ENCODE data around the gene FUT7.
"Not testable (repeated sequence)": the region's sequence is repeated elsewhere in the genome, so short reads cannot be mapped to it uniquely, and the experiment has no call there.

Gene FUT7

GRCh38 chr9:137066096-137066861 lies 34.4 kb upstream of the FUT7 start:
- DNase-seq (ENCODE audit: low read depth) = no peak

GRCh38 chr9:137065336-137065967 lies 33.6 kb upstream of the FUT7 start:
- DNase-seq (ENCODE audit: low read depth) = no peak

- DNase-seq (ENCODE audit: low read depth) = no peak
Observed at GRCh38 chr9:137064880-137065164, 32.9 kb upstream of the FUT7 start.

- DNase-seq (ENCODE audit: low read depth) = peak; percentile 53
Observed at GRCh38 chr9:137064027-137064879, 32.4 kb upstream of the FUT7 start.

- DNase-seq (ENCODE audit: low read depth) = no peak
Observed at GRCh38 chr9:137063311-137064026, 31.6 kb upstream of the FUT7 start.

- not testable (repeated sequence) for DNase-seq (ENCODE audit: low read depth)
Observed at GRCh38 chr9:137062798-137063197, 30.9 kb upstream of the FUT7 start.

- DNase-seq (ENCODE audit: low read depth) = no peak
Observed at GRCh38 chr9:137062384-137062783, 30.5 kb upstream of the FUT7 start.

GRCh38 chr9:137058521-137059234 lies 26.8 kb upstream of the FUT7 start:
- no peak for DNase-seq (ENCODE audit: low read depth)

- DNase-seq (ENCODE audit: low read depth) = no peak
Observed at GRCh38 chr9:137057545-137057944, 25.7 kb upstream of the FUT7 start.

- DNase-seq (ENCODE audit: low read depth) = no peak
Observed at GRCh38 chr9:137056739-137057415, 25.0 kb upstream of the FUT7 start.

GRCh38 chr9:137055385-137056364 lies 23.8 kb upstream of the FUT7 start:
- no peak for DNase-seq (ENCODE audit: low read depth)

- DNase-seq (ENCODE audit: low read depth) = no peak
Observed at GRCh38 chr9:137054932-137055384, 23.1 kb upstream of the FUT7 start.

- peak; percentile 31 for DNase-seq (ENCODE audit: low read depth)
Observed at GRCh38 chr9:137053944-137054931, 22.4 kb upstream of the FUT7 start, which contains the start of gene ENTPD2. Gene ENTPD2, minus strand, starts transcription at chr9:137054061. Its CDS starts 64 bp downstream, at chr9:137053997.

GRCh38 chr9:137052998-137053943 lies 21.4 kb upstream of the FUT7 start:
- DNase-seq (ENCODE audit: low read depth) = no peak

GRCh38 chr9:137052293-137052692 lies 20.4 kb upstream of the FUT7 start:
- DNase-seq (ENCODE audit: low read depth) = no peak

- DNase-seq (ENCODE audit: low read depth) = no peak
Observed at GRCh38 chr9:137051145-137051724, 19.3 kb upstream of the FUT7 start.

- no peak for DNase-seq (ENCODE audit: low read depth)
Observed at GRCh38 chr9:137050570-137050969, 18.7 kb upstream of the FUT7 start.
